KMS-11 (cell line): ENCODE measurements around the gene BTBD9.

Experiments used
- H2AFZ ChIP-seq: fragments of 200-600 bp; sonication (generic); 2 replicates; pipeline ENCODE4 v1.6.1; 2016; ENCODE audit warnings: antibody characterized with exemption, mixed run types, low read depth
- H3K27ac ChIP-seq: fragments of 200-600 bp; sonication (generic); 2 replicates; pipeline ENCODE4 v1.6.1; 2016; ENCODE audit warnings: mild to moderate bottlenecking, mixed run types
- H3K27me3 ChIP-seq: fragments of 200-600 bp; sonication (generic); 2 replicates; pipeline ENCODE4 v1.6.1; 2017; ENCODE audit warnings: mild to moderate bottlenecking, low read depth, mixed run types, moderate library complexity; ENCODE audit not compliant: insufficient read depth
- H3K36me3 ChIP-seq: fragments of 200-600 bp; sonication (generic); 2 replicates; pipeline ENCODE4 v1.6.1; 2017; ENCODE audit warnings: mild to moderate bottlenecking, mixed run types; ENCODE audit not compliant: insufficient read depth
- H3K4me1 ChIP-seq: fragments of 200-600 bp; sonication (generic); 2 replicates; pipeline ENCODE4 v1.6.1; 2016; ENCODE audit warnings: mild to moderate bottlenecking, low read depth, mixed run types; ENCODE audit not compliant: poor library complexity, severe bottlenecking
- H3K4me2 ChIP-seq: fragments of 200-600 bp; sonication (generic); 2 replicates; pipeline ENCODE4 v1.7.0; 2016; ENCODE audit warnings: mild to moderate bottlenecking, mixed run types
- H3K4me3 ChIP-seq: fragments of 200-600 bp; sonication (generic); IDR thresholded peaks from 2 replicates; pipeline ENCODE4 v1.6.1; 2017; ENCODE audit warnings: low read depth, low read length, mixed read lengths; ENCODE audit not compliant: insufficient read depth
- H3K79me2 ChIP-seq: fragments of 200-600 bp; sonication (generic); 2 replicates; pipeline ENCODE4 v1.6.1; 2016; ENCODE audit warnings: low read depth, mixed run types; ENCODE audit not compliant: insufficient read depth
- H3K9ac ChIP-seq: fragments of 200-600 bp; sonication (generic); 2 replicates; pipeline ENCODE4 v1.6.1; 2016; ENCODE audit warnings: mild to moderate bottlenecking, mixed run types
- H4K20me1 ChIP-seq: fragments of 200-600 bp; sonication (generic); 2 replicates; pipeline ENCODE4 v1.6.1; 2016; ENCODE audit warnings: mild to moderate bottlenecking, mixed run types; ENCODE audit not compliant: insufficient read depth
- TF ChIP-seq, protein P1 (sequence below): fragments of 200-600 bp; sonication (generic); conservative IDR thresholded peaks from 2 replicates; pipeline ENCODE4 v1.6.1; 2017; ENCODE audit warnings: low read depth, mild to moderate bottlenecking, antibody characterized with exemption, low read length, moderate library complexity, mixed read lengths

BTBD9 gene

GRCh38 chr6:38588631-38589366 lies 50.9 kb downstream of the BTBD9 start:
- H3K36me3 ChIP-seq = no peaks in the 10 kb centered on the region
- no peak overlapping the region for H3K4me2 ChIP-seq
- no peak overlapping the region for H3K4me3 ChIP-seq
- no peaks in the 10 kb centered on the region for H3K27me3 ChIP-seq
- H3K27ac ChIP-seq = no peak overlapping the region
- no peaks in the 10 kb centered on the region for H3K79me2 ChIP-seq
- no peak overlapping the region for H3K9ac ChIP-seq
- no peaks in the 10 kb centered on the region for H3K4me1 ChIP-seq
- TF ChIP-seq, protein P1, sequence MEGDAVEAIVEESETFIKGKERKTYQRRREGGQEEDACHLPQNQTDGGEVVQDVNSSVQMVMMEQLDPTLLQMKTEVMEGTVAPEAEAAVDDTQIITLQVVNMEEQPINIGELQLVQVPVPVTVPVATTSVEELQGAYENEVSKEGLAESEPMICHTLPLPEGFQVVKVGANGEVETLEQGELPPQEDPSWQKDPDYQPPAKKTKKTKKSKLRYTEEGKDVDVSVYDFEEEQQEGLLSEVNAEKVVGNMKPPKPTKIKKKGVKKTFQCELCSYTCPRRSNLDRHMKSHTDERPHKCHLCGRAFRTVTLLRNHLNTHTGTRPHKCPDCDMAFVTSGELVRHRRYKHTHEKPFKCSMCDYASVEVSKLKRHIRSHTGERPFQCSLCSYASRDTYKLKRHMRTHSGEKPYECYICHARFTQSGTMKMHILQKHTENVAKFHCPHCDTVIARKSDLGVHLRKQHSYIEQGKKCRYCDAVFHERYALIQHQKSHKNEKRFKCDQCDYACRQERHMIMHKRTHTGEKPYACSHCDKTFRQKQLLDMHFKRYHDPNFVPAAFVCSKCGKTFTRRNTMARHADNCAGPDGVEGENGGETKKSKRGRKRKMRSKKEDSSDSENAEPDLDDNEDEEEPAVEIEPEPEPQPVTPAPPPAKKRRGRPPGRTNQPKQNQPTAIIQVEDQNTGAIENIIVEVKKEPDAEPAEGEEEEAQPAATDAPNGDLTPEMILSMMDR = no peak
- H4K20me1 ChIP-seq = no peaks in the 10 kb centered on the region
- no peak overlapping the region for H2AFZ ChIP-seq

GRCh38 chr6:38587766-38588362 lies 51.9 kb downstream of the BTBD9 start:
- no peak overlapping the region for H2AFZ ChIP-seq
- H3K27ac ChIP-seq = no peak overlapping the region
- TF ChIP-seq, protein P1 = no peak
- no peaks in the 10 kb centered on the region for H4K20me1 ChIP-seq
- H3K4me1 ChIP-seq = no peaks in the 10 kb centered on the region
- no peak overlapping the region for H3K9ac ChIP-seq
- no peak overlapping the region for H3K4me3 ChIP-seq
- H3K36me3 ChIP-seq = no peaks in the 10 kb centered on the region
- no peaks in the 10 kb centered on the region for H3K79me2 ChIP-seq
- H3K27me3 ChIP-seq = no peaks in the 10 kb centered on the region
- H3K4me2 ChIP-seq = no peak overlapping the region

GRCh38 chr6:38586992-38587391 lies 52.7 kb downstream of the BTBD9 start:
- H3K27ac ChIP-seq = no peak overlapping the region
- no peak overlapping the region for H3K9ac ChIP-seq
- no peak overlapping the region for H2AFZ ChIP-seq
- H3K4me2 ChIP-seq = no peak overlapping the region
- TF ChIP-seq, protein P1 = no peak
- no peaks in the 10 kb centered on the region for H3K4me1 ChIP-seq
- H3K27me3 ChIP-seq = no peaks in the 10 kb centered on the region
- H3K79me2 ChIP-seq = no peaks in the 10 kb centered on the region
- H4K20me1 ChIP-seq = no peaks in the 10 kb centered on the region
- no peak overlapping the region for H3K4me3 ChIP-seq
- no peaks in the 10 kb centered on the region for H3K36me3 ChIP-seq

DNA sequence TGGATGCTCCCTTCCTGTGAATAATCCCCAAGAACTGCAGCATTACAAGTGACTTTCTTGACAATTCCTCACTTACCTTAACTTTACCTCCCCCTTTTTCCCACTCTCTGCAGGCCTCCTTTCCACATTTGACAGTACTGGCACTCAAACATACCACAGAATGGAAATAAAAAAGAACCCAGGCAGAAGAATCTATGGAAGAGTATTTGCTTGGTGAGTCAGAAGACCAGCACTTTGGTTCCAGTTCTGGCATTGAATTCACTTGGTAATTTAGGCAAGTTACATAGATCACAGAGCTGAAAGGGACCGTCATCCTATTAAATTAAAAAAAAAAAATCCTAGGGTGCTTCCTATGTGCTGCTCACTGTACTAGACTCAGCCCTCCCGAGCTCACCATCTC lies 55.0 kb downstream of the BTBD9 start:
- no peak overlapping the region for H3K27ac ChIP-seq
- no peaks in the 10 kb centered on the region for H3K79me2 ChIP-seq
- no peaks in the 10 kb centered on the region for H4K20me1 ChIP-seq
- H3K4me3 ChIP-seq = no peak overlapping the region
- no peaks in the 10 kb centered on the region for H3K36me3 ChIP-seq
- no peak overlapping the region for H3K9ac ChIP-seq
- no peaks in the 10 kb centered on the region for H3K4me1 ChIP-seq
- no peak overlapping the region for H2AFZ ChIP-seq
- no peaks in the 10 kb centered on the region for H3K27me3 ChIP-seq
- no peak overlapping the region for H3K4me2 ChIP-seq
- TF ChIP-seq, protein P1 = no peak
